ENCODE measurements around the gene AQP12A.

GRCh38 chr2:240716130-240716798 is 24.6 kb downstream of the AQP12A start:
- TF ChIP-seq POLR2A (IDR thresholded peaks at IDR 0.05; ENCODE audit: low read length) (no peak), GATA1 (IDR thresholded peaks at IDR 0.05; ENCODE audit: low read depth, low read length) (no peak)
